ENCODE results near the gene SMC1B.

DNA sequence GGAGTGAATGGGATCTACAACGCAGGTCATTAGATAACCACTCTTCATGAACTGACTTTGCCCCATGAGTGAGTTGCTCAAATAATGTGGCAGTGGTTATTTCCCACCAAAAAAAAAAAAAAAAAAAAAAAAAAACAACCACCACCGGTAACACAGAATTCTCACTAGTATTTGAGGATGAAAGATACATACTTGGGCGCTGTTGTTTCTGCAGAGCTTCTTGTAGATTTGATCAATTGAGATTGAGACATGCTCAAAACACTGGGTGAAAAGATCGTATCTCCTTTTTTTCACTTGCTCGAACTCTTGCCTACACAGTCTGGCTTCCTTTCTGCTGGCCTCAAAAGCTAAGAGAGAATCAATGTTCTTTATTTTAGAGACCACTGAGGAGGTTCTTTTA is 59.6 kb downstream of the SMC1B start:
- no peak for TF ChIP-seq POLR2A (IDR thresholded peaks at IDR 0.05)
- TF ChIP-seq, protein P1, sequence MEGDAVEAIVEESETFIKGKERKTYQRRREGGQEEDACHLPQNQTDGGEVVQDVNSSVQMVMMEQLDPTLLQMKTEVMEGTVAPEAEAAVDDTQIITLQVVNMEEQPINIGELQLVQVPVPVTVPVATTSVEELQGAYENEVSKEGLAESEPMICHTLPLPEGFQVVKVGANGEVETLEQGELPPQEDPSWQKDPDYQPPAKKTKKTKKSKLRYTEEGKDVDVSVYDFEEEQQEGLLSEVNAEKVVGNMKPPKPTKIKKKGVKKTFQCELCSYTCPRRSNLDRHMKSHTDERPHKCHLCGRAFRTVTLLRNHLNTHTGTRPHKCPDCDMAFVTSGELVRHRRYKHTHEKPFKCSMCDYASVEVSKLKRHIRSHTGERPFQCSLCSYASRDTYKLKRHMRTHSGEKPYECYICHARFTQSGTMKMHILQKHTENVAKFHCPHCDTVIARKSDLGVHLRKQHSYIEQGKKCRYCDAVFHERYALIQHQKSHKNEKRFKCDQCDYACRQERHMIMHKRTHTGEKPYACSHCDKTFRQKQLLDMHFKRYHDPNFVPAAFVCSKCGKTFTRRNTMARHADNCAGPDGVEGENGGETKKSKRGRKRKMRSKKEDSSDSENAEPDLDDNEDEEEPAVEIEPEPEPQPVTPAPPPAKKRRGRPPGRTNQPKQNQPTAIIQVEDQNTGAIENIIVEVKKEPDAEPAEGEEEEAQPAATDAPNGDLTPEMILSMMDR (IDR thresholded peaks at IDR 0.05), result no peak
- no peak for TF ChIP-seq POLR2AphosphoS5 (IDR thresholded peaks at IDR 0.05)

Data from gastroesophageal sphincter (tissue), 3 donors.